ENCODE data around the gene HMGN1. TPM values are rescaled to one million over a fixed set of nuclear protein-coding genes. Genes with fewer than 3 reads are reported as not detected.

HMGN1 gene
- total and polyA plus RNA-seq, 7 experiments from 2014 or later: 198 to 310 (median 262) TPM

- Histone ChIP-seq H3K4me3 (ENCODE audit: low read length) (no peak overlapping the region), H3K27me3 (ENCODE audit: control insufficient read depth in 2 of 2, insufficient read depth in 2 of 2, low read length in 2 of 2) (no peaks in the 10 kb centered on the region), H3K4me1 (ENCODE audit: control insufficient read depth in 2 of 2, insufficient read depth in 2 of 2, low read length in 2 of 2) (peaks cover 11% of the 10 kb centered on the region in 2 donors), H3K27ac (ENCODE audit: low read depth, low read length) (peak overlapping the region; percentile 15), H3K36me3 (ENCODE audit: control insufficient read depth in 2 of 3, insufficient read depth in 3 of 3, low read length in 3 of 3) (peaks cover 0 to 9% (median 0%) of the 10 kb centered on the region in 3 experiments), H3K9me3 (ENCODE audit: control insufficient read depth in 2 of 3, low read length in 3 of 3) (no peaks in the 10 kb centered on the region)
- Mint-ChIP-seq H3K27ac (peak overlapping the region in 8 of 9 donors; percentile 3 to 67 (median 43)), H3K36me3 (peaks cover 0 to 9% (median 4%) of the 10 kb centered on the region in 5 donors), H3K4me3 (peak overlapping the region in 3 of 10 donors; percentile 5 to 26 (median 11)), H3K9me3 (peaks cover 0 to 9% (median 0%) of the 10 kb centered on the region in 11 donors), H3K4me1 (peaks cover 22 to 35% (median 33%) of the 10 kb centered on the region in 7 donors), H3K27me3 (no peaks in the 10 kb centered on the region)
- ChIA-PET CTCF (no interaction called here), POLR2A (interaction anchor here (1.0 to 8.8 kb wide), 2 partner anchors 17 to 31 kb away, joined by 3 to 139 read pairs; partner anchors contain the start of gene HMGN1)
- intact Hi-C loops (cut with micrococcal nuclease): loop anchor here in 1 of 2 donors (10.0 kb wide), 1 partner anchor 1751 kb away; no protein-coding TSS in a partner anchor
- ATAC-seq (no peak), DNase-seq (peak in 2 of 9 donors; percentile 4 to 37)
These were observed 33.1 kb downstream of the HMGN1 start for GRCh38 chr21:39315603-39316445.

- Mint-ChIP-seq H3K9me3 (peaks cover 0 to 9% (median 0%) of the 10 kb centered on the region in 11 donors), H3K27me3 (no peaks in the 10 kb centered on the region), H3K27ac (peak overlapping the region; percentile 83 to 98 (median 92)), H3K36me3 (peaks cover 0 to 12% (median 4%) of the 10 kb centered on the region in 5 donors), H3K4me3 (peak overlapping the region; percentile 91 to 96 (median 94)), H3K4me1 (peaks cover 26 to 44% (median 40%) of the 10 kb centered on the region in 7 donors)
- peak overlapping the region; percentile 88 for H3K4me3 ChIP-seq (ENCODE audit: low read length)
- CTCF ChIA-PET: interaction anchor here (0.6 to 1.3 kb wide), 3 partner anchors 34 to 504 kb away, joined by 3 to 6 read pairs (median 3); no protein-coding TSS in a partner anchor
- H3K27ac ChIP-seq (ENCODE audit: low read depth, low read length): peak overlapping the region; percentile 92
- DNase-seq (peak in 7 of 9 donors; percentile 10 to 65 (median 43)), ATAC-seq (no peak)
- H3K4me1 ChIP-seq (ENCODE audit: control insufficient read depth in 2 of 2, insufficient read depth in 2 of 2, low read length in 2 of 2): peaks cover 11% of the 10 kb centered on the region in 2 donors
- no peaks in the 10 kb centered on the region for H3K9me3 ChIP-seq (ENCODE audit: control insufficient read depth in 2 of 3, low read length in 3 of 3)
- no peaks in the 10 kb centered on the region for H3K27me3 ChIP-seq (ENCODE audit: control insufficient read depth in 2 of 2, insufficient read depth in 2 of 2, low read length in 2 of 2)
- POLR2A ChIA-PET: interaction anchor here (0.6 to 8.8 kb wide), 12 partner anchors 10 to 131 kb away, joined by 3 to 139 read pairs (median 6); partner anchors contain the start of genes HMGN1 and PSMG1
- H3K36me3 ChIP-seq (ENCODE audit: control insufficient read depth in 2 of 3, insufficient read depth in 3 of 3, low read length in 3 of 3): peaks cover 0 to 14% (median 0%) of the 10 kb centered on the region in 3 experiments
- intact Hi-C loops (cut with micrococcal nuclease): loop anchor here (5.0 to 10.0 kb wide), 4 partner anchors 52 to 1752 kb away; no protein-coding TSS in a partner anchor
These were observed 34.5 kb downstream of the HMGN1 start for GRCh38 chr21:39314143-39315027.

GRCh38 chr21:39313571-39314142 lies 35.2 kb downstream of the HMGN1 start, which contains the start of gene BRWD1:
BRWD1 (minus strand) TSS chr21:39313632; CDS start chr21:39313491, 141 bp downstream.
- Mint-ChIP-seq H3K9me3 (peaks cover 0 to 9% (median 0%) of the 10 kb centered on the region in 11 donors), H3K36me3 (peaks cover 0 to 16% (median 6%) of the 10 kb centered on the region in 5 donors), H3K4me3 (peak within 1 kb of the TSS; percentile 91 to 97 (median 94)), H3K27ac (peak within 1 kb of the TSS; percentile 89 to 98 (median 94)), H3K4me1 (peaks cover 28 to 51% (median 45%) of the 10 kb centered on the region in 7 donors), H3K27me3 (no peaks in the 10 kb centered on the region)
- Histone ChIP-seq H3K9me3 (ENCODE audit: control insufficient read depth in 2 of 3, low read length in 3 of 3) (no peaks in the 10 kb centered on the region), H3K4me1 (ENCODE audit: control insufficient read depth in 2 of 2, insufficient read depth in 2 of 2, low read length in 2 of 2) (peaks cover 11% of the 10 kb centered on the region in 2 donors), H3K36me3 (ENCODE audit: control insufficient read depth in 2 of 3, insufficient read depth in 3 of 3, low read length in 3 of 3) (peaks cover 0 to 14% (median 0%) of the 10 kb centered on the region in 3 experiments), H3K27me3 (ENCODE audit: control insufficient read depth in 2 of 2, insufficient read depth in 2 of 2, low read length in 2 of 2) (no peaks in the 10 kb centered on the region), H3K27ac (ENCODE audit: low read depth, low read length) (peak within 1 kb of the TSS; percentile 92), H3K4me3 (ENCODE audit: low read length) (peak within 1 kb of the TSS; percentile 88)
- ChIA-PET CTCF (interaction anchor here (0.6 to 1.3 kb wide), 4 partner anchors 34 to 541 kb away, joined by 3 to 6 read pairs (median 3); no protein-coding TSS in a partner anchor), POLR2A (interaction anchor here (0.6 to 8.8 kb wide), 13 partner anchors 9 to 145 kb away, joined by 3 to 139 read pairs (median 5); partner anchors contain the start of genes HMGN1 and PSMG1)
- peak; percentile 73 to 90 (median 84) for DNase-seq
- intact Hi-C loops (cut with micrococcal nuclease): loop anchor here (1.0 to 10.0 kb wide), 7 partner anchors 51 to 1751 kb away; partner anchors contain the start of gene LCA5L (in 1 of the 2)
- ATAC-seq: peak; percentile 71

- Histone ChIP-seq H3K4me3 (ENCODE audit: low read length) (peak overlapping the region; percentile 88), H3K27me3 (ENCODE audit: control insufficient read depth in 2 of 2, insufficient read depth in 2 of 2, low read length in 2 of 2) (no peaks in the 10 kb centered on the region), H3K27ac (ENCODE audit: low read depth, low read length) (peak overlapping the region; percentile 92), H3K36me3 (ENCODE audit: control insufficient read depth in 2 of 3, insufficient read depth in 3 of 3, low read length in 3 of 3) (peaks cover 0 to 15% (median 0%) of the 10 kb centered on the region in 3 experiments), H3K4me1 (ENCODE audit: control insufficient read depth in 2 of 2, insufficient read depth in 2 of 2, low read length in 2 of 2) (peaks cover 11 to 15% of the 10 kb centered on the region in 2 donors), H3K9me3 (ENCODE audit: control insufficient read depth in 2 of 3, low read length in 3 of 3) (no peaks in the 10 kb centered on the region)
- H3K36me3 Mint-ChIP-seq: peaks cover 0 to 16% (median 8%) of the 10 kb centered on the region in 5 donors
- H3K4me3 Mint-ChIP-seq: peak overlapping the region; percentile 91 to 96 (median 93)
- intact Hi-C loops (cut with micrococcal nuclease): loop anchor here (1.0 to 10.0 kb wide), 7 partner anchors 51 to 1751 kb away; partner anchors contain the start of gene LCA5L (in 1 of the 2)
- peaks cover 0 to 9% (median 0%) of the 10 kb centered on the region in 11 donors for H3K9me3 Mint-ChIP-seq
- ChIA-PET CTCF (interaction anchor here (0.6 kb wide), 1 partner anchor 540 kb away, joined by 3 read pairs; no protein-coding TSS in a partner anchor), POLR2A (interaction anchor here (0.6 to 8.8 kb wide), 18 partner anchors 8 to 546 kb away, joined by 3 to 139 read pairs (median 6); partner anchors contain the start of genes HMGN1 and PSMG1)
- no peaks in the 10 kb centered on the region for H3K27me3 Mint-ChIP-seq
- H3K27ac Mint-ChIP-seq: peak overlapping the region in 8 of 9 donors; percentile 58 to 98 (median 90)
- H3K4me1 Mint-ChIP-seq: peaks cover 30 to 57% (median 49%) of the 10 kb centered on the region in 7 donors
- DNase-seq (peak in 1 of 9 donors; percentile 51), ATAC-seq (peak; percentile 2)
These were observed 35.8 kb downstream of the HMGN1 start for GRCh38 chr21:39313042-39313570.

All from naive thymus-derived CD4-positive, alpha-beta T cell (primary cell).